Hepatocyte (in vitro differentiated cells): ENCODE data around the gene KCNJ16. TPM values are rescaled to one million over a fixed set of nuclear protein-coding genes. Genes with fewer than 3 reads are reported as not detected.

ENCODE experiments used
- DNase-seq: peaks from one replicate; pipeline ENCODE4 v3.0.0-alpha.2; 2016; ENCODE audit warnings: low spot score
- H2AFZ ChIP-seq: fragments of 200-600 bp; sonication (generic); 2 replicates; pipeline ENCODE4 v1.6.0; 2016; ENCODE audit warnings: antibody characterized with exemption, mild to moderate bottlenecking
- H3K27ac ChIP-seq: fragments of 200-600 bp; sonication (generic); 2 replicates; pipeline ENCODE4 v1.5.1; 2016; ENCODE audit warnings: mild to moderate bottlenecking
- H3K27me3 ChIP-seq: fragments of 200-600 bp; sonication (generic); 2 replicates; pipeline ENCODE4 v1.6.1; 2016
- H3K36me3 ChIP-seq: fragments of 200-600 bp; sonication (generic); replicated peaks from 2 replicates; pipeline ENCODE4 v1.5.1; 2016; ENCODE audit warnings: low read depth; ENCODE audit not compliant: insufficient read depth
- H3K4me1 ChIP-seq: fragments of 200-600 bp; sonication (generic); 2 replicates; pipeline ENCODE4 v1.5.1; 2016; ENCODE audit warnings: mild to moderate bottlenecking, moderate library complexity; ENCODE audit not compliant: insufficient read depth
- H3K4me2 ChIP-seq: fragments of 200-600 bp; sonication (generic); 2 replicates; pipeline ENCODE4 v1.6.0; 2016
- H3K4me3 ChIP-seq: fragments of 200-600 bp; sonication (generic); 2 replicates; pipeline ENCODE4 v1.5.1; 2016; ENCODE audit warnings: mild to moderate bottlenecking
- H3K79me2 ChIP-seq: fragments of 200-600 bp; sonication (generic); 2 replicates; pipeline ENCODE4 v1.6.0; 2017; ENCODE audit warnings: mild to moderate bottlenecking
- H3K9me2 ChIP-seq: fragments of 200-600 bp; sonication (generic); replicated peaks from 2 replicates; pipeline ENCODE4 v1.6.0; 2017; ENCODE audit warnings: mild to moderate bottlenecking; ENCODE audit not compliant: insufficient read depth
- H3K9me3 ChIP-seq: fragments of 200-600 bp; sonication (generic); 2 replicates; pipeline ENCODE4 v1.5.1; 2016; ENCODE audit warnings: low read depth, mild to moderate bottlenecking
- H4K20me1 ChIP-seq: fragments of 200-600 bp; sonication (generic); 2 replicates; pipeline ENCODE4 v1.6.0; 2016; ENCODE audit warnings: mild to moderate bottlenecking; ENCODE audit not compliant: insufficient read depth, poor library complexity, severe bottlenecking
- CTCF ChIP-seq: fragments of 200-600 bp; sonication (generic); IDR thresholded peaks from 2 replicates; pipeline ENCODE4 v1.5.1; 2016; ENCODE audit warnings: antibody characterized with exemption, mild to moderate bottlenecking; ENCODE audit not compliant: poor library complexity
- EZH2 ChIP-seq: fragments of 200-600 bp; sonication (generic); IDR thresholded peaks from 2 replicates; pipeline ENCODE4 v1.6.1; 2016; ENCODE audit warnings: antibody characterized with exemption, mild to moderate bottlenecking, borderline replicate concordance
- EZH2phosphoT487 ChIP-seq: fragments of 200-600 bp; sonication (generic); IDR thresholded peaks from one replicate; pipeline ENCODE4 v1.6.1; 2018; ENCODE audit warnings: antibody characterized with exemption, mild to moderate bottlenecking, low read depth, moderate library complexity; ENCODE audit not compliant: unreplicated experiment, severe bottlenecking
- WGBS: methylation state at CpG from one replicate; pipeline ENCODE4 v1.1.6; 2016; ENCODE audit warnings: low lambda C conversion rate; ENCODE audit errors: missing lambda C conversion rate; 5-methylcytosine and 5-hydroxymethylcytosine counted together
- polyA plus RNA-seq: library from polyadenylated mRNA; unstranded; fragments of >200 nt; fragmentation: Nextera tagmentation; extraction: Ambion mirVana; gene quantifications from 2 replicates; pipeline ENCODE4 v1.2.1, GENCODE V29; 2016
- total RNA-seq: library from RNA; depleted of rRNA; stranded (reverse); fragments of >200 nt; gene quantifications from 2 replicates; pipeline ENCODE4 v1.2.3, GENCODE V29; 2014

KCNJ16 gene
- total and polyA plus RNA-seq, 2 experiments from 2014 or later, result 2.7 to 40.6 TPM

- H3K9me2 ChIP-seq, result no peaks in the 10 kb centered on the region
- H3K4me2 ChIP-seq, result no peak overlapping the region
- H3K36me3 ChIP-seq, result no peaks in the 10 kb centered on the region
- 89% methylated on average over 5 of the region's 5 CpGs for WGBS
- no peak overlapping the region for H3K27ac ChIP-seq
- H3K79me2 ChIP-seq, result no peaks in the 10 kb centered on the region
- H3K4me1 ChIP-seq, result peaks cover 15% of the 10 kb centered on the region
- no peak overlapping the region for H2AFZ ChIP-seq
- H3K4me3 ChIP-seq, result no peak overlapping the region
- no peaks in the 10 kb centered on the region for H3K27me3 ChIP-seq
- no peaks in the 10 kb centered on the region for H3K9me3 ChIP-seq
- TF ChIP-seq EZH2 (no peak), EZH2phosphoT487 (no peak), CTCF (no peak)
- no peaks in the 10 kb centered on the region for H4K20me1 ChIP-seq
- no peak for DNase-seq
Measured at GRCh38 chr17:70136131-70136530, 61.1 kb downstream of the KCNJ16 start.

GRCh38 chr17:70137451-70138230 lies 62.6 kb downstream of the KCNJ16 start:
- Histone ChIP-seq H3K79me2 (no peaks in the 10 kb centered on the region), H3K36me3 (no peaks in the 10 kb centered on the region), H3K4me2 (peak overlapping the region; percentile 70), H3K9me2 (no peaks in the 10 kb centered on the region), H2AFZ (peak overlapping the region; percentile 10), H3K9me3 (no peaks in the 10 kb centered on the region), H3K4me1 (peaks cover 15% of the 10 kb centered on the region), H3K4me3 (no peak overlapping the region), H4K20me1 (no peaks in the 10 kb centered on the region), H3K27me3 (no peaks in the 10 kb centered on the region), H3K27ac (peak overlapping the region; percentile 65)
- DNase-seq, result peak; percentile 66
- TF ChIP-seq CTCF, result no peak
- no peak for TF ChIP-seq EZH2
- no peak for TF ChIP-seq EZH2phosphoT487
- WGBS, result 23% methylated on average over 9 of the region's 9 CpGs

- 34% methylated on average over 3 of the region's 3 CpGs for WGBS
- Histone ChIP-seq H3K9me3 (no peaks in the 10 kb centered on the region), H3K79me2 (no peaks in the 10 kb centered on the region), H2AFZ (no peak overlapping the region), H3K27ac (peak overlapping the region; percentile 65), H3K4me1 (peaks cover 15% of the 10 kb centered on the region), H3K4me3 (no peak overlapping the region), H3K36me3 (no peaks in the 10 kb centered on the region), H3K9me2 (no peaks in the 10 kb centered on the region), H4K20me1 (no peaks in the 10 kb centered on the region), H3K27me3 (no peaks in the 10 kb centered on the region), H3K4me2 (peak overlapping the region; percentile 70)
- TF ChIP-seq CTCF (no peak), EZH2 (no peak), EZH2phosphoT487 (no peak)
- no peak for DNase-seq
Measured at GRCh38 chr17:70138291-70138865, 63.4 kb downstream of the KCNJ16 start.
